ENCODE data around the gene TXN2.
"Not testable (repeated sequence)": the region's sequence is repeated elsewhere in the genome, so short reads cannot be mapped to it uniquely, and the experiment has no call there.

TXN2 gene

GRCh38 chr22:36455571-36456463 lies 25.6 kb downstream of the TXN2 start:
- Histone ChIP-seq H3K4me1 (ENCODE audit: control insufficient read depth, insufficient read depth, low read length) (peaks cover 44% of the 10 kb centered on the region), H3K9me3 (ENCODE audit: control insufficient read depth in 2 of 2, low read length in 2 of 2) (no peaks in the 10 kb centered on the region), H3K4me3 (ENCODE audit: low read length in 2 of 2) (peak overlapping the region in 1 of 2 donors; percentile 73), H3K36me3 (ENCODE audit: control insufficient read depth in 2 of 2, insufficient read depth in 2 of 2, low read length in 2 of 2) (no peaks in the 10 kb centered on the region), H3K9ac (ENCODE audit: low read length in 2 of 2) (peak overlapping the region; percentile 76 to 86), H3K27ac (ENCODE audit: low read length) (peak overlapping the region; percentile 100), H3K27me3 (ENCODE audit: control insufficient read depth in 1 of 2, insufficient read depth in 2 of 2, low read length in 2 of 2) (no peaks in the 10 kb centered on the region)

- H3K9me3 ChIP-seq (ENCODE audit: control insufficient read depth in 2 of 2, low read length in 2 of 2) = no peaks in the 10 kb centered on the region
- H3K4me3 ChIP-seq (ENCODE audit: low read length in 2 of 2) = peak overlapping the region; percentile 73 to 78
- H3K27ac ChIP-seq (ENCODE audit: low read length) = peak overlapping the region; percentile 100
- no peaks in the 10 kb centered on the region for H3K27me3 ChIP-seq (ENCODE audit: control insufficient read depth in 1 of 2, insufficient read depth in 2 of 2, low read length in 2 of 2)
- no peaks in the 10 kb centered on the region for H3K36me3 ChIP-seq (ENCODE audit: control insufficient read depth in 2 of 2, insufficient read depth in 2 of 2, low read length in 2 of 2)
- H3K4me1 ChIP-seq (ENCODE audit: control insufficient read depth, insufficient read depth, low read length) = peaks cover 44% of the 10 kb centered on the region
- H3K9ac ChIP-seq (ENCODE audit: low read length in 2 of 2) = peak overlapping the region; percentile 93
These were observed 26.4 kb downstream of the TXN2 start for GRCh38 chr22:36454916-36455570.

GRCh38 chr22:36453855-36454378 lies 27.5 kb downstream of the TXN2 start:
- peak overlapping the region in 1 of 2 donors; percentile 44 for H3K4me3 ChIP-seq (ENCODE audit: low read length in 2 of 2)
- H3K9me3 ChIP-seq (ENCODE audit: control insufficient read depth in 2 of 2, low read length in 2 of 2) = no peaks in the 10 kb centered on the region
- no peaks in the 10 kb centered on the region for H3K27me3 ChIP-seq (ENCODE audit: control insufficient read depth in 1 of 2, insufficient read depth in 2 of 2, low read length in 2 of 2)
- H3K4me1 ChIP-seq (ENCODE audit: control insufficient read depth, insufficient read depth, low read length) = peaks cover 54% of the 10 kb centered on the region
- H3K27ac ChIP-seq (ENCODE audit: low read length) = peak overlapping the region; percentile 100
- no peaks in the 10 kb centered on the region for H3K36me3 ChIP-seq (ENCODE audit: control insufficient read depth in 2 of 2, insufficient read depth in 2 of 2, low read length in 2 of 2)
- H3K9ac ChIP-seq (ENCODE audit: low read length in 2 of 2) = peak overlapping the region in 1 of 2 donors; percentile 29

GRCh38 chr22:36452978-36453607 lies 28.3 kb downstream of the TXN2 start:
- peak overlapping the region; percentile 83 for H3K27ac ChIP-seq (ENCODE audit: low read length)
- not testable (repeated sequence) for H3K9me3 ChIP-seq (ENCODE audit: control insufficient read depth in 2 of 2, low read length in 2 of 2); H3K27me3 ChIP-seq (ENCODE audit: control insufficient read depth in 1 of 2, insufficient read depth in 2 of 2, low read length in 2 of 2); H3K4me3 ChIP-seq (ENCODE audit: low read length in 2 of 2); H3K36me3 ChIP-seq (ENCODE audit: control insufficient read depth in 2 of 2, insufficient read depth in 2 of 2, low read length in 2 of 2); H3K9ac ChIP-seq (ENCODE audit: low read length in 2 of 2)
- H3K4me1 ChIP-seq (ENCODE audit: control insufficient read depth, insufficient read depth, low read length) = peaks cover 53% of the 10 kb centered on the region

GRCh38 chr22:36452250-36452977 lies 29.0 kb downstream of the TXN2 start:
- Histone ChIP-seq H3K4me1 (ENCODE audit: control insufficient read depth, insufficient read depth, low read length) (peaks cover 47% of the 10 kb centered on the region), H3K9me3 (ENCODE audit: control insufficient read depth in 2 of 2, low read length in 2 of 2) (no peaks in the 10 kb centered on the region)

DNA sequence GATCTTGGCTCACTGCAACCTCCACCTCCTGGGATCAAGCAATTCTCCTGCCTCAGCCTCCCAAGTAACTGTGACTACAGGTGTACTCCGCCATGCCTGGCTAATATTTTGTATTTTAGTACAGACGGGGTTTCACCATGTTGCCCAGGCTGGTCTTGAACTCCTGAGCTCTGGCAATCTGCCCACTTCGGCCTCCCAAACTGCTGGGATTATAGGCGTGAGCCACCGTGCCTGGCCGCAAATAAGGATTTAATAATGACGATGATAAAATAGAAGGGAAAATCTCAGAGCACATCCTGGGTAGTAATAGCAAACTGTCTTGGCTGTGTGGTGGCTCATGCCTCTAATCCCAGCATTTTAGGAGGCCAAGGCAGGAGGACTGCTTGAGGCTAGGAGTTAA lies 30.5 kb downstream of the TXN2 start:
- not testable (repeated sequence) for H3K27me3 ChIP-seq (ENCODE audit: control insufficient read depth in 1 of 2, insufficient read depth in 2 of 2, low read length in 2 of 2); H3K9ac ChIP-seq (ENCODE audit: low read length in 2 of 2); H3K9me3 ChIP-seq (ENCODE audit: control insufficient read depth in 2 of 2, low read length in 2 of 2); H3K36me3 ChIP-seq (ENCODE audit: control insufficient read depth in 2 of 2, insufficient read depth in 2 of 2, low read length in 2 of 2); H3K4me3 ChIP-seq (ENCODE audit: low read length in 2 of 2)
- Histone ChIP-seq H3K27ac (ENCODE audit: low read length) (peak overlapping the region; percentile 83), H3K4me1 (ENCODE audit: control insufficient read depth, insufficient read depth, low read length) (peaks cover 45% of the 10 kb centered on the region)

More at GRCh38 chr22:36452250-36452977, 29.0 kb downstream of the TXN2 start:
- no peak overlapping the region for H3K4me3 ChIP-seq (ENCODE audit: low read length in 2 of 2)
- peak overlapping the region in 1 of 2 donors; percentile 25 for H3K9ac ChIP-seq (ENCODE audit: low read length in 2 of 2)
- no peaks in the 10 kb centered on the region for H3K27me3 ChIP-seq (ENCODE audit: control insufficient read depth in 1 of 2, insufficient read depth in 2 of 2, low read length in 2 of 2)
- H3K36me3 ChIP-seq (ENCODE audit: control insufficient read depth in 2 of 2, insufficient read depth in 2 of 2, low read length in 2 of 2) = no peaks in the 10 kb centered on the region
- peak overlapping the region; percentile 83 for H3K27ac ChIP-seq (ENCODE audit: low read length)

GRCh38 chr22:36449596-36450175 lies 31.8 kb downstream of the TXN2 start:
- no peaks in the 10 kb centered on the region for H3K27me3 ChIP-seq (ENCODE audit: control insufficient read depth in 1 of 2, insufficient read depth in 2 of 2, low read length in 2 of 2)
- H3K36me3 ChIP-seq (ENCODE audit: control insufficient read depth in 2 of 2, insufficient read depth in 2 of 2, low read length in 2 of 2) = no peaks in the 10 kb centered on the region
- no peak overlapping the region for H3K9ac ChIP-seq (ENCODE audit: low read length in 2 of 2)
- peak overlapping the region; percentile 49 for H3K27ac ChIP-seq (ENCODE audit: low read length)
- peaks cover 36% of the 10 kb centered on the region for H3K4me1 ChIP-seq (ENCODE audit: control insufficient read depth, insufficient read depth, low read length)
- H3K4me3 ChIP-seq (ENCODE audit: low read length in 2 of 2) = no peak overlapping the region
- H3K9me3 ChIP-seq (ENCODE audit: control insufficient read depth in 2 of 2, low read length in 2 of 2) = peaks cover 0 to 3% of the 10 kb centered on the region in 2 donors

GRCh38 chr22:36447632-36448031 lies 33.8 kb downstream of the TXN2 start:
- no peak overlapping the region for H3K4me3 ChIP-seq (ENCODE audit: low read length in 2 of 2)
- no peak overlapping the region for H3K9ac ChIP-seq (ENCODE audit: low read length in 2 of 2)
- no peaks in the 10 kb centered on the region for H3K27me3 ChIP-seq (ENCODE audit: control insufficient read depth in 1 of 2, insufficient read depth in 2 of 2, low read length in 2 of 2)
- H3K4me1 ChIP-seq (ENCODE audit: control insufficient read depth, insufficient read depth, low read length) = peaks cover 30% of the 10 kb centered on the region
- H3K36me3 ChIP-seq (ENCODE audit: control insufficient read depth in 2 of 2, insufficient read depth in 2 of 2, low read length in 2 of 2) = no peaks in the 10 kb centered on the region
- H3K27ac ChIP-seq (ENCODE audit: low read length) = no peak overlapping the region
- peaks cover 0 to 3% of the 10 kb centered on the region in 2 donors for H3K9me3 ChIP-seq (ENCODE audit: control insufficient read depth in 2 of 2, low read length in 2 of 2)

- H3K27me3 ChIP-seq (ENCODE audit: control insufficient read depth in 1 of 2, insufficient read depth in 2 of 2, low read length in 2 of 2) = no peaks in the 10 kb centered on the region
- peak overlapping the region in 1 of 2 donors; percentile 35 for H3K4me3 ChIP-seq (ENCODE audit: low read length in 2 of 2)
- peaks cover 15% of the 10 kb centered on the region for H3K4me1 ChIP-seq (ENCODE audit: control insufficient read depth, insufficient read depth, low read length)
- no peak overlapping the region for H3K9ac ChIP-seq (ENCODE audit: low read length in 2 of 2)
- H3K9me3 ChIP-seq (ENCODE audit: control insufficient read depth in 2 of 2, low read length in 2 of 2) = peaks cover 0 to 3% of the 10 kb centered on the region in 2 donors
- peak overlapping the region; percentile 24 for H3K27ac ChIP-seq (ENCODE audit: low read length)
- H3K36me3 ChIP-seq (ENCODE audit: control insufficient read depth in 2 of 2, insufficient read depth in 2 of 2, low read length in 2 of 2) = no peaks in the 10 kb centered on the region
These were observed 36.2 kb downstream of the TXN2 start for GRCh38 chr22:36445158-36445668.

Data from stomach smooth muscle (tissue), 2 donors.